Measurements from ENCODE around the gene LDB3. TPM values are rescaled to one million over a fixed set of nuclear protein-coding genes. Genes with fewer than 3 reads are reported as not detected.

The LDB3 gene
- total RNA-seq, 1 donor from 2014 or later: 1,178 TPM

DNA sequence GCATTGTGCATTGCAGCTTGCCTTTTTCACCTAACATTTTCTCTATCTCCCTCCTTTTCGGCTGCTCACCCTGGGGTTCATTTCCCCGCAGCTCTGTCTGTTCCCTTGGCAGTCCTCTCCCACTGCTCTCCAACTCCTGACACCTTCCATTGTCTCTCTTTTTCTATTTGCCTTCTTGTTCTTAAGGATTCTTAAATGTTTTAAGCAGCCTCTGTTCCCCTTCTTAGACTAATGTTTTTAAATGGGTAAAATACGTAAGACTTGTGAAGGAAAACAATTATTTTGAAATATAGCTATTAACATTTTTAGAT is 107.5 kb downstream of the LDB3 start:
- intact Hi-C loops (cut with DNase I): no loop called here
- DNase-seq (ENCODE audit: low spot score): no peak

- intact Hi-C loops (cut with DNase I): no loop called here
- DNase-seq (ENCODE audit: low spot score): no peak
These were observed 111.1 kb downstream of the LDB3 start for GRCh38 chr10:86779220-86780017.

DNA sequence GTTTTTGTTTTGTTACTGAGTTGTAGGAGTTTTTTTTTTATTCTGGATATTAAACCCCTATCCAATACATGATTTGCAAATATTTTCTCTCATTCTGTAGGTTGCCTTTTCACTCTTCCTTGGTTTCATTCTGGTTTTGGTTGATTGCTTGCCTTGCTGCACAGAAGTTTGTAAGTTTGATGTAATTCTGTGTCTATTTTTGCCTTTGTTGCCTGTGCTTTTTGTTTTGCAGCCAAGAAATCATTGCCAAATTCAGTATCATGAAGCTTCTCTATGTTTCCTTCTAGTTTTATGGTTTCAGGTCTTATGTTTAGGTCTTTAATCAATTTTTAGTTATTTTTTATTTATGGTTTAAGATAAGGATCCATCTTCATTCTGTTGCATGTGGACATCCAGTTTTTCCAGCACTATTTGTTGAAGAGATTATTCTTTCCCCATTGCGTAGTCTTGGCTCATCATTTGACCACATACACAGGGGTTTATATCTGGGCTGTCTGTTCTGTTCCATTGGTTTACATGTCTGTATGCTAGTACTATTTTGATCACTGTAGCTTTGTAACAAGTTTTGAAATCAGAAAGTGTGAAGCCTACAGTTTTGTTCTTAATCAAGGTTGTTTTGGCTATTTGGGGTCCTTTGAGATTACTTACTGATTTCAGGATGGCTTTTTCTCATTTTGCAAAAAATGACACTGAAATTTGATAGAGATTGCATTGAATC is 114.5 kb downstream of the LDB3 start:
- no peak for DNase-seq (ENCODE audit: low spot score)
- intact Hi-C loops (cut with DNase I): no loop called here

DNA sequence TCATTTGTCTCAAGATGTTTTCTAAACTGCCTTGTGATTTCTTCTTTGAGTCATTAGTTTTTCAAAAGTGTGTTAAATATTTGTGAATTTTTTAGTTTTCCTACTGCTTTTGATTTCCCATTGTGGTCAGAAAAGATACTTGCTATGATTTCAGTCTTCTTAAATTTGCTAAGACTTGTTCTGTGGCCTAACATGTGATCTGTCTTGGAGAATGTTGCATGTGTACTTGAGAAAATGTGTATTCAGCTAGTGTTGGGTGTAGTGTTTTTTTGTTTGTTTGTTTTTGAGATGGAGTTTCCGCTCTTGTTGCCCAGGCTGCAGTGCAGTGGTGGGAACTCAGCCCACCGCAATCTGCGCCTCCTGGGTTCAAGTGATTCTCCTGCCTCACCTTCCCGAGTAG is 116.7 kb downstream of the LDB3 start:
- DNase-seq (ENCODE audit: low spot score): no peak
- intact Hi-C loops (cut with DNase I): no loop called here

Other genes starting within 250 kb of the LDB3 start
- gene WAPL, start 146.7 kb upstream of the LDB3 start, total RNA-seq: 24.0 TPM
- gene OPN4, start 14.0 kb upstream of the LDB3 start, total RNA-seq: not detected
- 60.0 TPM for gene BMPR1A, start 88.1 kb downstream of the LDB3 start, total RNA-seq

Measured in cardiac septum (tissue), 1 donor.